ENCODE results near the gene CDC45. TPM values are rescaled to one million over a fixed set of nuclear protein-coding genes. Genes with fewer than 3 reads are reported as not detected.

CDC45 gene
- total and polyA plus RNA-seq, 11 donors, result 0.15 to 3.1 (median 0.32) TPM; not detected in 4

DNA sequence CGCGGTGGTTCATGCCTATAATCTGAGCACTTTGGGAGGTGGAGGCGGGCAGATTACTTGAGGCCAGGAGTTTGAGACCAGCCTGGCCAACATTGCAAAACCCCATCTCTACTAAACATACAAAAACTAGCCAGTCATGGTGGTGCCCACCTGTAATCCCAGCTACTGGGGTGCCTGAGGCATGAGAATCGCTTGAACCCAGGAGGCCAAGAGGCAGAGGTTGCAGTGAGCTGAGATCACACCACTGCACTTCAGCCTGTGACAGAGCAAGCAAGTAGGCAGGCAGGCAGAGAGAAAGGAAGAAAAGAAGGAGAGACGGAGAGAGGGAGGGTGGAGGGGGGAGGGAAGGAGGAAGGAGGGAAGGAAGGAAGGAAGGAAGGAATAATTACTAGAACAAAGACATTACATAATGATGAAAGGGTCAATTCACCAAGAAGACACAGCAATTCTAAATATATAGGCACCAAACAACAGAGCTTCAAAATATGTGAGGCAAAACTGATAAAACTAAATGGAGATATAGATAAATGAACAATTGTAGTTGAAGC is 58.3 kb downstream of the CDC45 start:
- ATAC-seq, result no peak
- Histone ChIP-seq H3K36me3 (no peaks in the 10 kb centered on the region), H3K27ac (no peak overlapping the region), H3K4me1 (peaks cover 0 to 4% (median 0%) of the 10 kb centered on the region in 12 donors), H3K9me3 (no peaks in the 10 kb centered on the region), H3K27me3 (peaks cover 0 to 4% (median 0%) of the 10 kb centered on the region in 9 donors), H3K4me3 (no peak overlapping the region)
- WGBS, 4 donors, result 86 to 88% (median 87%) methylated on average over 5 of the region's 5 CpGs
- intact Hi-C loops (cut with DNase I), result no loop called here
- TF ChIP-seq CTCF (IDR thresholded peaks at IDR 0.05), result no peak
- TF ChIP-seq POLR2A (IDR thresholded peaks at IDR 0.05), result no peak
- no peak for DNase-seq

DNA sequence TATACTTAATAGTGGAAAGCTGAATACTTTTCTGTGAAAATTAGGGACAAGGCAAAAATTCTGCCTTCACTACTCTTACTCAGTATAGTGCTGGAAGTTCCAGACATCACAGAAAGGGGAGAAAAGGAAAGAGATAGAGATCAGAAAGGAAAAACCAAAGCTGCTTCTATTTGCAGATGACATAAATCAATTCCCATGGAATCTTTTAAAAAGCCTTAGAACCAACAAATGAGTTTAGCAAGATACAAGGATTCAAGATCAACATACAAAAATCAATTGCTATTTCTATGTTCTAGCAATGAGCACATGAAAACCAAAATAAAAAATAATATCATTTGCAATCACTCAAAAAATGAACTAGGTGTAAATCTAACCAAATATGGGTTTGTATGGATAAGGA is 60.7 kb downstream of the CDC45 start:
- intact Hi-C loops (cut with DNase I), result no loop called here
- TF ChIP-seq CTCF (IDR thresholded peaks at IDR 0.05), result no peak
- H3K36me3 ChIP-seq, result no peaks in the 10 kb centered on the region
- DNase-seq (no peak), ATAC-seq (no peak)
- peaks cover 0 to 9% (median 1%) of the 10 kb centered on the region in 12 donors for H3K4me1 ChIP-seq
- H3K27ac ChIP-seq, result no peak overlapping the region
- no peak overlapping the region for H3K4me3 ChIP-seq
- peaks cover 0 to 4% (median 0%) of the 10 kb centered on the region in 9 donors for H3K27me3 ChIP-seq
- no peaks in the 10 kb centered on the region for H3K9me3 ChIP-seq

DNA sequence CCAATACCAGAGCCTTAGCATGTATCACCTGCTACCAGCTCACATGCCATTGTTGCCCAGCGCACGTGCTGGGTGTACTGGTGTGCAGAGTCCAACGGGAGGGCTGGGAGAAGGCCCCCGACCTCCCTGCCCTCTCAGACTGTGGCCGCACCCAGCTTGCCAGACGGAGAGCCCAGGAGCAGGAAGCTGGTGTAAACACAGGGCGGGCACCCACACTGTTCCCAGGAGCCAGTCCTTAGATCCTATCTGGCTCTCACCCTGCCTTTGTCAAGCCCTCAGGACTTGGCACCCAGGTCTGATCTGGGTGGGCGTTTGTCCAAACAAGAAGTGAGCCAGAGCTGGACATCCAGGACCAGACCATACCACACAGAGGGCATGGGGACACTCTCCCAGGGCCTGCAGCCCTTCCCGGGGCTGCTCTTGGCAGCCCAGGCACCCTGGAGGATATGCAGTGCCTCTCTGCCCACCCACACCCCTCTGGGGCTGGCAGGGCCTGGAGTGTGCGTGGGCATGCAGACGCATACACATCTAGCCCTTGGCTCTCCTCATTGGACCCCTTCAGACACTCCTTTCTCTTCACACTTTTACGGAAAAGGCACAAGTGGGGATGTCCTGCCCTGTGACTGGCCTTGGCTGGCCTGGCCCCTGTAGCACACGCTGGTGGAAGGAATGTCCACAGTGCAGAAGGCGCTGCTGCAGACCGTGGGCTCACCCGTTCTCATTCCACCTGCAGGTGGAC is 64.4 kb downstream of the CDC45 start:
- Histone ChIP-seq H3K9me3 (no peaks in the 10 kb centered on the region), H3K27ac (peak overlapping the region in 1 of 12 donors; percentile 12), H3K27me3 (no peaks in the 10 kb centered on the region), H3K4me1 (peaks cover 0 to 9% (median 1%) of the 10 kb centered on the region in 12 donors), H3K36me3 (no peaks in the 10 kb centered on the region), H3K4me3 (no peak overlapping the region)
- DNase-seq, result peak in 1 of 5 donors; percentile 33
- TF ChIP-seq CTCF (IDR thresholded peaks at IDR 0.05) (no peak), POLR2A (IDR thresholded peaks at IDR 0.05) (no peak)
- peak; percentile 33 to 80 (median 56) for ATAC-seq
- 55 to 71% (median 65%) methylated on average over 15 to 16 of the region's 16 CpGs for WGBS, 4 donors
- intact Hi-C loops (cut with DNase I), result no loop called here

DNA sequence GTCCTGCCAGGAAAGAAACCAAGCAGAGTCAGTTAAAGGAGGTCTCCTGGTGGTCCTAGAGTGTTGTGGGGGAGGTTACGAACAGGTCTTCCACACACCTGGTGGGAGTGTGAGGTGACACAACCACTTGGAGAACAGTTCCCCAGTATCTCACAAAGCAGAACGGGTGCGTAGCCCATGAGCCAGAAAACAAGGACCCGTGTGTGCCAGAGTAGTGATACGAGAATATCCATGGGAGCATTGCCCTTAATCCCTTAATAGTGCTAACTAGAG is 66.2 kb downstream of the CDC45 start:
- TF ChIP-seq CTCF (IDR thresholded peaks at IDR 0.05) (no peak), POLR2A (IDR thresholded peaks at IDR 0.05) (no peak)
- Histone ChIP-seq H3K27ac (no peak overlapping the region), H3K4me1 (peaks cover 0 to 9% (median 1%) of the 10 kb centered on the region in 12 donors), H3K36me3 (no peaks in the 10 kb centered on the region), H3K27me3 (no peaks in the 10 kb centered on the region), H3K9me3 (no peaks in the 10 kb centered on the region), H3K4me3 (no peak overlapping the region)
- ATAC-seq, result no peak
- whole genome bisulfite sequencing, 4 donors, result 81 to 91% (median 87%) methylated on average over 5 of the region's 5 CpGs
- intact Hi-C loops (cut with DNase I), result no loop called here
- DNase-seq, result no peak
